Umbilical cord (tissue), 1 donor: ENCODE results near the gene EVL. TPM values are rescaled to one million over a fixed set of nuclear protein-coding genes. Genes with fewer than 3 reads are reported as not detected.

Source experiments
- total RNA-seq: library from RNA; depleted of rRNA; stranded (reverse); fragments of >200 nt; gene quantifications from one replicate; pipeline ENCODE4 v1.2.3, GENCODE V29; 2014; ENCODE audit warnings: low replicate concordance; ENCODE audit not compliant: insufficient read depth

EVL gene
- total RNA-seq, 1 donor from 2014 or later, result 46.5 TPM

Other genes starting within 250 kb of the EVL start
- not detected for gene DEGS2, start 94.2 kb downstream of the EVL start, total RNA-seq
- gene YY1, start 173.7 kb downstream of the EVL start, total RNA-seq, result 40.4 TPM
- 7.9 TPM for gene SLC25A29, start 241.0 kb downstream of the EVL start, total RNA-seq